ENCODE results near the gene GLOD4. TPM values are rescaled to one million over a fixed set of nuclear protein-coding genes. Genes with fewer than 3 reads are reported as not detected.
A peak's percentile ranks its signal among the peaks of the same experiment; 100 is the strongest.

The GLOD4 gene
- total and polyA plus RNA-seq, 2 donors (not counting 1 experiment from before 2014, with no cell fraction given), result 31.7 to 62.8 TPM

DNA sequence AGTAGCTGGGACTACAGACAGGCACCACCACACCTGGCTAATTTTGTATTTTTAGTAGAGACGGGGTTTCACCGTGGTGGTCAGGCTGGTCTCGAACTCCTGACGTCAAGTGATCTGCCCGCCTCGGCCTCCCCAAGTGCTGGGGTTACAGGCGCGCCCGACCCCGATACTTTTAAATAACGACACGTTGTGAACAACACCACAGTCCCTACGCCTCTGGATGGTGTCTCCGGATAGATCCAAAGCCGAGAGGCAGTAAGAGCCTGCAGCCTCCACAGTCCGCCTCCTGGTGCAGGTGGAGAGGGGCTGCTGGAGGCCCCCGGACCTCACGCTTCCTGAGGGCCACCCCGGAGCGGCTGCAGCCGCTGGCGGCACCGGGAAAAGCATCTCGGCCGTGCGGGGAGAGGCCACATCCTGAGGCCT, 50.4 kb downstream of the GLOD4 start:
- Histone ChIP-seq H2AFZ (ENCODE audit: low read length) (peak overlapping the region; percentile 24), H3K79me2 (ENCODE audit: control insufficient read depth, insufficient read depth, low read length) (peaks cover 26% of the 10 kb centered on the region), H3K4me3 (replicated peaks in 1 of 4; ENCODE audit: control extremely low read depth in 1 of 4, insufficient read depth in 1 of 4, low read depth in 3 of 4, low read length in 4 of 4) (peak overlapping the region; percentile 42 to 78 (median 56)), H3K9ac (ENCODE audit: insufficient read depth, low read length) (peak overlapping the region; percentile 69), H3K27me3 (ENCODE audit: control insufficient read depth, insufficient read depth, low read length) (no peaks in the 10 kb centered on the region), H3K9me3 (ENCODE audit: control insufficient read depth, insufficient read depth, low read depth, low read length) (no peaks in the 10 kb centered on the region), H3K27ac (ENCODE audit: insufficient read depth, low read length) (peak overlapping the region; percentile 52), H3K4me1 (ENCODE audit: control insufficient read depth, extremely low read depth, insufficient read depth, low read length) (peaks cover 7% of the 10 kb centered on the region), H4K20me1 (ENCODE audit: control insufficient read depth, extremely low read depth, insufficient read depth, low read length) (no peaks in the 10 kb centered on the region), H3K36me3 (ENCODE audit: control insufficient read depth, insufficient read depth, low read length) (peaks cover 6% of the 10 kb centered on the region), H3K4me2 (ENCODE audit: extremely low read depth, insufficient read depth, low read length) (peak overlapping the region; percentile 66)
- DNase-seq (ENCODE audit: low read depth in 2 of 2), result no peak
- TF ChIP-seq, protein P1, sequence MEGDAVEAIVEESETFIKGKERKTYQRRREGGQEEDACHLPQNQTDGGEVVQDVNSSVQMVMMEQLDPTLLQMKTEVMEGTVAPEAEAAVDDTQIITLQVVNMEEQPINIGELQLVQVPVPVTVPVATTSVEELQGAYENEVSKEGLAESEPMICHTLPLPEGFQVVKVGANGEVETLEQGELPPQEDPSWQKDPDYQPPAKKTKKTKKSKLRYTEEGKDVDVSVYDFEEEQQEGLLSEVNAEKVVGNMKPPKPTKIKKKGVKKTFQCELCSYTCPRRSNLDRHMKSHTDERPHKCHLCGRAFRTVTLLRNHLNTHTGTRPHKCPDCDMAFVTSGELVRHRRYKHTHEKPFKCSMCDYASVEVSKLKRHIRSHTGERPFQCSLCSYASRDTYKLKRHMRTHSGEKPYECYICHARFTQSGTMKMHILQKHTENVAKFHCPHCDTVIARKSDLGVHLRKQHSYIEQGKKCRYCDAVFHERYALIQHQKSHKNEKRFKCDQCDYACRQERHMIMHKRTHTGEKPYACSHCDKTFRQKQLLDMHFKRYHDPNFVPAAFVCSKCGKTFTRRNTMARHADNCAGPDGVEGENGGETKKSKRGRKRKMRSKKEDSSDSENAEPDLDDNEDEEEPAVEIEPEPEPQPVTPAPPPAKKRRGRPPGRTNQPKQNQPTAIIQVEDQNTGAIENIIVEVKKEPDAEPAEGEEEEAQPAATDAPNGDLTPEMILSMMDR (conservative IDR thresholded peaks at IDR 0.05 in 1 of 2, IDR thresholded peaks at IDR 0.05 in 1 of 2; ENCODE audit: low read depth in 1 of 2, low read length in 2 of 2), result no peak
- no peak for TF ChIP-seq EZH2 (IDR thresholded peaks at IDR 0.05; ENCODE audit: low read length, missing control alignments)

DNA sequence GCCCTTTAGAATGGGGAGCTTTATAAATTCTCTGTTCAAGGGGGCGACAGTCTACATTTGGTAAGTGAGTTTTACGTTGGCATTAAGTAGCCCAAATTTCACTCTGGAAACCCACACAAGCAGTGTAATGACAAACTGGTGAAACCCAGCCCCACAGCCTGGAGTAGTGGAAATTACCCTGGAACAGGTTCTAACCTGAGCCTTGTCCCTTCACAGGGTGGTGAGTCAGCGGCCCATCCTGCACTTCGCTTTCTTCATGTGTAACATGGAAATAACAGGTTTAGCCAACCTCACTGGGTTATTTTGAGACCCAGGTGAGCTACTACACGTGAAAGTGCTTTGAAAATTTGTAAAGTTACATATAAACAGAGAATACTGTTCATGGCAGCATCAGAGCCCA, 53.2 kb downstream of the GLOD4 start:
- H3K4me1 ChIP-seq (ENCODE audit: control insufficient read depth, extremely low read depth, insufficient read depth, low read length), result peaks cover 7% of the 10 kb centered on the region
- H3K27ac ChIP-seq (ENCODE audit: insufficient read depth, low read length), result no peak overlapping the region
- peaks cover 11% of the 10 kb centered on the region for H3K79me2 ChIP-seq (ENCODE audit: control insufficient read depth, insufficient read depth, low read length)
- H3K9ac ChIP-seq (ENCODE audit: insufficient read depth, low read length), result no peak overlapping the region
- H4K20me1 ChIP-seq (ENCODE audit: control insufficient read depth, extremely low read depth, insufficient read depth, low read length), result no peaks in the 10 kb centered on the region
- H3K9me3 ChIP-seq (ENCODE audit: control insufficient read depth, insufficient read depth, low read depth, low read length), result no peaks in the 10 kb centered on the region
- H2AFZ ChIP-seq (ENCODE audit: low read length), result no peak overlapping the region
- H3K4me3 ChIP-seq (replicated peaks in 1 of 4; ENCODE audit: control extremely low read depth in 1 of 4, insufficient read depth in 1 of 4, low read depth in 3 of 4, low read length in 4 of 4), result no peak overlapping the region
- no peak for DNase-seq (ENCODE audit: low read depth in 2 of 2)
- no peaks in the 10 kb centered on the region for H3K27me3 ChIP-seq (ENCODE audit: control insufficient read depth, insufficient read depth, low read length)
- no peak for TF ChIP-seq EZH2 (IDR thresholded peaks at IDR 0.05; ENCODE audit: low read length, missing control alignments)
- TF ChIP-seq, protein P1 (conservative IDR thresholded peaks at IDR 0.05 in 1 of 2, IDR thresholded peaks at IDR 0.05 in 1 of 2; ENCODE audit: low read depth in 1 of 2, low read length in 2 of 2), result no peak
- H3K36me3 ChIP-seq (ENCODE audit: control insufficient read depth, insufficient read depth, low read length), result peaks cover 2% of the 10 kb centered on the region
- H3K4me2 ChIP-seq (ENCODE audit: extremely low read depth, insufficient read depth, low read length), result no peak overlapping the region

- no peaks in the 10 kb centered on the region for H3K79me2 ChIP-seq (ENCODE audit: control insufficient read depth, insufficient read depth, low read length)
- no peaks in the 10 kb centered on the region for H4K20me1 ChIP-seq (ENCODE audit: control insufficient read depth, extremely low read depth, insufficient read depth, low read length)
- no peak overlapping the region for H3K4me3 ChIP-seq (replicated peaks in 1 of 4; ENCODE audit: control extremely low read depth in 1 of 4, insufficient read depth in 1 of 4, low read depth in 3 of 4, low read length in 4 of 4)
- no peak overlapping the region for H3K27ac ChIP-seq (ENCODE audit: insufficient read depth, low read length)
- no peaks in the 10 kb centered on the region for H3K27me3 ChIP-seq (ENCODE audit: control insufficient read depth, insufficient read depth, low read length)
- no peak for DNase-seq (ENCODE audit: low read depth in 2 of 2)
- H3K4me1 ChIP-seq (ENCODE audit: control insufficient read depth, extremely low read depth, insufficient read depth, low read length), result no peaks in the 10 kb centered on the region
- no peaks in the 10 kb centered on the region for H3K36me3 ChIP-seq (ENCODE audit: control insufficient read depth, insufficient read depth, low read length)
- TF ChIP-seq EZH2 (IDR thresholded peaks at IDR 0.05; ENCODE audit: low read length, missing control alignments), result no peak
- TF ChIP-seq, protein P1 (conservative IDR thresholded peaks at IDR 0.05 in 1 of 2, IDR thresholded peaks at IDR 0.05 in 1 of 2; ENCODE audit: low read depth in 1 of 2, low read length in 2 of 2), result no peak
- no peak overlapping the region for H3K4me2 ChIP-seq (ENCODE audit: extremely low read depth, insufficient read depth, low read length)
- no peaks in the 10 kb centered on the region for H3K9me3 ChIP-seq (ENCODE audit: control insufficient read depth, insufficient read depth, low read depth, low read length)
- no peak overlapping the region for H2AFZ ChIP-seq (ENCODE audit: low read length)
- no peak overlapping the region for H3K9ac ChIP-seq (ENCODE audit: insufficient read depth, low read length)
Measured at GRCh38 chr17:726271-726919, 55.7 kb downstream of the GLOD4 start.

Measured in fibroblast of lung (primary cell).